GM12872 (cell line): ENCODE measurements around the gene TMEM132C.
A peak's percentile ranks its signal among the peaks of the same experiment; 100 is the strongest.

ENCODE experiments used
- CTCF ChIP-seq: IDR thresholded peaks from 3 replicates; pipeline ENCODE4 v1.5.1; 2011; ENCODE audit warnings: low read depth, mild to moderate bottlenecking, low read length, moderate library complexity; ENCODE audit not compliant: insufficient read depth

TMEM132C gene

GRCh38 chr12:128609861-128610260 lies 342.9 kb downstream of the TMEM132C start:
- TF ChIP-seq CTCF, result no peak

GRCh38 chr12:128611736-128612135 lies 344.8 kb downstream of the TMEM132C start:
- no peak for TF ChIP-seq CTCF

GRCh38 chr12:128612150-128612850 lies 345.3 kb downstream of the TMEM132C start:
- no peak for TF ChIP-seq CTCF

- 0 out of 3 replicates have a peak, but pooled peaks have one; percentile 10 for TF ChIP-seq CTCF
These were observed 347.0 kb downstream of the TMEM132C start for GRCh38 chr12:128613837-128614590.

- no peak for TF ChIP-seq CTCF
These were observed 350.4 kb downstream of the TMEM132C start for GRCh38 chr12:128617304-128617833.

- no peak for TF ChIP-seq CTCF
These were observed 352.3 kb downstream of the TMEM132C start for GRCh38 chr12:128619263-128619662.

- no peak for TF ChIP-seq CTCF
These were observed 354.3 kb downstream of the TMEM132C start for GRCh38 chr12:128621304-128621703.
